SK-N-SH (cell line): ENCODE results near the gene EXOC3. TPM values are rescaled to one million over a fixed set of nuclear protein-coding genes. Genes with fewer than 3 reads are reported as not detected.

Experiments
- CTCF ChIA-PET: fragments of 300-600, 350-600 bp; formaldehyde crosslinking; extraction: SDS; loops from one replicate; lab custom pipeline; 2021; lab: Yijun Ruan, JAX
- POLR2A ChIA-PET: fragments of 350-600 bp; sonication (Branson Sonifier 250); formaldehyde crosslinking; extraction: SDS; loops from one replicate; lab custom pipeline; 2020; ENCODE audit warnings: antibody characterized with exemption, inconsistent platforms; lab: Yijun Ruan, JAX
- DNase-seq: peaks from one replicate; pipeline ENCODE4 v3.0.0; 2012
- H2AFZ ChIP-seq: fragments of 200-600 bp; sonication (generic); 2 replicates; pipeline ENCODE4 v1.8.1; 2016; ENCODE audit warnings: antibody characterized with exemption, mild to moderate bottlenecking, low read depth
- H3F3A ChIP-seq: fragments of 200-600 bp; sonication (generic); replicated peaks from 2 replicates; pipeline ENCODE3; 2016; ENCODE audit warnings: antibody characterized with exemption, mild to moderate bottlenecking; ENCODE audit not compliant: insufficient read depth
- H3K27ac ChIP-seq, 2 experiments: fragments of 200-500 bp in 1 of 2; fragments of 200-600 bp in 1 of 2; sonication (Bioruptor generic) in 1 of 2; sonication (generic), shearing (Covaris generic) in 1 of 2; 2 replicates each; pipeline versions ENCODE4 v1.5.1 to v1.6.1; 2014 to 2016; ENCODE audit warnings: low read depth in 2 of 2, inconsistent platforms in 1 of 2, low read length in 1 of 2, mild to moderate bottlenecking in 1 of 2, mixed read lengths in 1 of 2
- H3K27me3 ChIP-seq: fragments of 200-600 bp; sonication (generic), shearing (Covaris generic); 2 replicates; pipeline ENCODE4 v1.6.1; 2016; ENCODE audit warnings: mixed run types; ENCODE audit not compliant: insufficient read depth
- H3K36me3 ChIP-seq, 2 experiments: fragments of 200-500 bp in 1 of 2; fragments of 200-600 bp in 1 of 2; sonication (Bioruptor generic) in 1 of 2; sonication (generic) in 1 of 2; replicated peaks in 1 of 2; 2 replicates each; pipeline versions ENCODE3 to v1.5.1; 2014 to 2016; ENCODE audit warnings: low read length in 1 of 2, mild to moderate bottlenecking in 1 of 2; ENCODE audit not compliant: insufficient read depth in 2 of 2, control insufficient read depth in 1 of 2
- H3K4me1 ChIP-seq, 2 experiments: fragments of 200-500 bp in 1 of 2; fragments of 200-600 bp in 1 of 2; sonication (Bioruptor generic) in 1 of 2; sonication (generic), shearing (Covaris generic) in 1 of 2; 2 replicates each; pipeline versions ENCODE4 v1.5.1 to v1.6.1; 2014 to 2016; ENCODE audit warnings: low read depth in 1 of 2, low read length in 1 of 2, mixed run types in 1 of 2; ENCODE audit not compliant: insufficient read depth in 2 of 2, control insufficient read depth in 1 of 2
- H3K4me2 ChIP-seq: fragments of 200-600 bp; sonication (generic), shearing (Covaris generic); 2 replicates; pipeline ENCODE4 v1.6.1; 2017; ENCODE audit warnings: mixed run types
- H3K4me3 ChIP-seq, 2 experiments: fragments of 200-500 bp in 1 of 2; fragments of 200-600 bp in 1 of 2; sonication (Bioruptor generic) in 1 of 2; sonication (generic), shearing (Covaris generic) in 1 of 2; 2 replicates each; pipeline versions ENCODE4 v1.5.1 to v1.8.1; 2014 to 2016; ENCODE audit warnings: low read depth in 2 of 2, inconsistent platforms in 1 of 2, low read length in 1 of 2, mild to moderate bottlenecking in 1 of 2, mixed read lengths in 1 of 2, moderate library complexity in 1 of 2
- H3K79me2 ChIP-seq: fragments of 200-600 bp; sonication (generic); 2 replicates; pipeline ENCODE4 v1.8.1; 2017; ENCODE audit warnings: mild to moderate bottlenecking; ENCODE audit not compliant: insufficient read depth
- H3K9ac ChIP-seq: fragments of 200-600 bp; sonication (generic); 2 replicates; pipeline ENCODE4 v1.6.1; 2017; ENCODE audit warnings: mixed run types
- H3K9me2 ChIP-seq: fragments of 200-600 bp; sonication (generic); 2 replicates; pipeline ENCODE4 v1.6.1; 2017; ENCODE audit warnings: mixed run types
- H3K9me3 ChIP-seq: fragments of 200-600 bp; sonication (generic); 2 replicates; pipeline ENCODE4 v1.6.1; 2017; ENCODE audit warnings: mixed run types, mild to moderate bottlenecking, moderate library complexity
- H4K20me1 ChIP-seq: fragments of 200-600 bp; sonication (generic); 2 replicates; pipeline ENCODE4 v1.6.1; 2017; ENCODE audit warnings: mild to moderate bottlenecking, mixed run types; ENCODE audit not compliant: insufficient read depth
- EP300 ChIP-seq, 2 experiments: IDR thresholded peaks; 2 replicates each; pipeline versions ENCODE4 v1.4.0 to v1.6.1; 2012; ENCODE audit warnings: borderline replicate concordance in 1 of 2, low read depth in 1 of 2, low read length in 1 of 2
- EZH2phosphoT487 ChIP-seq: fragments of 200-600 bp; sonication (generic); IDR thresholded peaks from 2 replicates; pipeline ENCODE4 v1.6.1; 2017; ENCODE audit warnings: low read depth, mixed run types, mild to moderate bottlenecking, antibody characterized with exemption, moderate library complexity, borderline replicate concordance
- FOSL2 ChIP-seq: IDR thresholded peaks from 2 replicates; pipeline ENCODE4 v1.4.0; 2012; ENCODE audit warnings: low read depth, mild to moderate bottlenecking, moderate library complexity, borderline replicate concordance
- FOXM1 ChIP-seq: IDR thresholded peaks from 2 replicates; pipeline ENCODE4 v1.4.0; 2012; ENCODE audit warnings: low read depth, mild to moderate bottlenecking
- GABPA ChIP-seq: IDR thresholded peaks from 2 replicates; pipeline ENCODE4 v1.4.0; 2012; ENCODE audit warnings: low read depth, mild to moderate bottlenecking
- MEF2A ChIP-seq: IDR thresholded peaks from 2 replicates; pipeline ENCODE4 v1.4.0; 2012; ENCODE audit warnings: low read depth, borderline replicate concordance
- MXI1 ChIP-seq: IDR thresholded peaks from 2 replicates; pipeline ENCODE4 v1.6.1; 2012; ENCODE audit warnings: mild to moderate bottlenecking, low read depth, low read length, improper control_type of control experiment
- NRF1 ChIP-seq: IDR thresholded peaks from 2 replicates; pipeline ENCODE4 v1.6.1; 2012; ENCODE audit warnings: low read depth, mild to moderate bottlenecking, low read length
- RAD21 ChIP-seq: IDR thresholded peaks from 2 replicates; pipeline ENCODE4 v1.6.1; 2012; ENCODE audit warnings: mild to moderate bottlenecking, low read length
- RXRA ChIP-seq: IDR thresholded peaks from 2 replicates; pipeline ENCODE4 v1.4.0; 2012; ENCODE audit warnings: low read depth, mild to moderate bottlenecking, borderline replicate concordance
- SMC3 ChIP-seq: IDR thresholded peaks from 2 replicates; pipeline ENCODE4 v1.6.1; 2012; ENCODE audit warnings: low read depth, low read length, improper control_type of control experiment
- WGBS: methylation state at CpG from one replicate; pipeline ENCODE4 v1.1.6; 2017; ENCODE audit warnings: low lambda C conversion rate; 5-methylcytosine and 5-hydroxymethylcytosine counted together
- polyA plus RNA-seq, 3 experiments: library from polyadenylated mRNA; depleted of rRNA; stranded (reverse); fragments of >200 nt; gene quantifications; 2 replicates each; pipeline ENCODE4 v1.2.3, GENCODE V29; 2012
- TF ChIP-seq, protein P1 (sequence below): IDR thresholded peaks from 2 replicates; pipeline ENCODE4; 2012
- TF ChIP-seq, protein P2 (sequence below): fragments of 150-350 bp; IDR thresholded peaks from 2 replicates; pipeline ENCODE4 v1.6.1; 2016; ENCODE audit warnings: mild to moderate bottlenecking, low read depth, low read length
- TF ChIP-seq, protein P3 (sequence below): fragments of 200-600 bp; sonication (generic); IDR thresholded peaks from 2 replicates; pipeline ENCODE4 v1.6.1; 2017; ENCODE audit warnings: antibody characterized with exemption, mild to moderate bottlenecking, moderate library complexity

The EXOC3 gene
- polyA plus RNA-seq, 1 of the 3 experiments (the other 2 are of a cell fraction) = 25.7 TPM

DNA sequence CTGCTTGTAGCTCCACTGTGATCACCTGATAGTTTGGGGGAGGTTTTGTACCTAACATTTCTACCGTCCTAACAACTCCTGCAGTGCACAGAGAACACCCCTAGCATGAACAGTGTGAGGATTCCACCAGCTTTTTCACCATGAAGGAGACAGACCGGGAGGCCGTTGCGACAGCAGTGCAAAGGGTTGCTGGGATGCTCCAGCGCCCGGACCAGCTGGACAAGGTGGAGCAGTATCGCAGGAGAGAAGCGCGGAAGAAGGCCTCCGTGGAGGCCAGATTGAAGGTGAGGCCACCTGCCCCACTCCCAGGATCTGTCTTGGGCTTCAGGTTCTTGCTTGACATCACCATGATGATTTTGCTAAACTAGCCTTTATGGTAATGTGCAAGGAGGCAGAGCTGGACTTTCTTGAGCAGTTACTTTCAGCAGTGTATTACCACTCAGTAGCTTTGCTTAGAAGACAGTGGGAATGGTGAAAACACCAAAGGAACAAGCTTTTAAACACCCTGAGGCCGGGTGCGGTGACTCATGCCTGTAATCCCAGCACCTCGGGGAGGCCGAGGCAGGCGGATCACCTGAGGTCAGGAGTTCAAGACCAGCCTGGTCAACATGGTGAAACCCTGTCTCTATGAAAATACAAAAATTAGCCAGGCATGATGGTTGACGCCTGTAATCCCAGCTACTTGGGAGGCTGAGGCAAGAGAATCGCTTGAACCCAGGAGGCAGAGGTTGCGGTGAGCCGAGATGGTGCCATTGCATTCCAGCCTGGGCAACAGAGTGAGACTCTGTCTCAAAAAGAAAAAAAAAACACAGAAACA lies 3.3 kb downstream of the EXOC3 start:
- Histone ChIP-seq H3K27me3 (no peaks in the 10 kb centered on the region), H3K9me3 (peaks cover 6% of the 10 kb centered on the region), H4K20me1 (no peaks in the 10 kb centered on the region; the same call in 1 of the 2 replicates), H3K9me2 (no peaks in the 10 kb centered on the region), H3K36me3 (peaks cover 32 to 47% of the 10 kb centered on the region in 2 experiments), H3K4me3 (no peak overlapping the region), H3K4me2 (no peak overlapping the region), H3K27ac (no peak overlapping the region), H3K9ac (no peak overlapping the region), H2AFZ (no peak overlapping the region), H3F3A (no peaks in the 10 kb centered on the region), H3K4me1 (peaks cover 0 to 17% of the 10 kb centered on the region in 2 experiments; a peak in 1 of 4 replicates)
- WGBS = 88% methylated on average over 19 of the region's 19 CpGs
- DNase-seq = no peak
- CTCF ChIA-PET = interaction anchor here (0.7 to 2.0 kb wide), 20 partner anchors 9 to 447 kb away, joined by 3 to 14 read pairs (median 4); partner anchors contain the start of genes AHRR, BRD9 and TRIP13
- TF ChIP-seq, protein P1, sequence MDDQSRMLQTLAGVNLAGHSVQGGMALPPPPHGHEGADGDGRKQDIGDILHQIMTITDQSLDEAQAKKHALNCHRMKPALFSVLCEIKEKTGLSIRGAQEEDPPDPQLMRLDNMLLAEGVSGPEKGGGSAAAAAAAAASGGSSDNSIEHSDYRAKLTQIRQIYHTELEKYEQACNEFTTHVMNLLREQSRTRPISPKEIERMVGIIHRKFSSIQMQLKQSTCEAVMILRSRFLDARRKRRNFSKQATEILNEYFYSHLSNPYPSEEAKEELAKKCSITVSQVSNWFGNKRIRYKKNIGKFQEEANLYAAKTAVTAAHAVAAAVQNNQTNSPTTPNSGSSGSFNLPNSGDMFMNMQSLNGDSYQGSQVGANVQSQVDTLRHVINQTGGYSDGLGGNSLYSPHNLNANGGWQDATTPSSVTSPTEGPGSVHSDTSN = no peak
- no peak for TF ChIP-seq NRF1
- TF ChIP-seq EP300 (IDR thresholded peaks at IDR 0.05; ENCODE audit: borderline replicate concordance in 1 of 2, low read depth in 1 of 2, low read length in 1 of 2) = no peak
- TF ChIP-seq, protein P2, sequence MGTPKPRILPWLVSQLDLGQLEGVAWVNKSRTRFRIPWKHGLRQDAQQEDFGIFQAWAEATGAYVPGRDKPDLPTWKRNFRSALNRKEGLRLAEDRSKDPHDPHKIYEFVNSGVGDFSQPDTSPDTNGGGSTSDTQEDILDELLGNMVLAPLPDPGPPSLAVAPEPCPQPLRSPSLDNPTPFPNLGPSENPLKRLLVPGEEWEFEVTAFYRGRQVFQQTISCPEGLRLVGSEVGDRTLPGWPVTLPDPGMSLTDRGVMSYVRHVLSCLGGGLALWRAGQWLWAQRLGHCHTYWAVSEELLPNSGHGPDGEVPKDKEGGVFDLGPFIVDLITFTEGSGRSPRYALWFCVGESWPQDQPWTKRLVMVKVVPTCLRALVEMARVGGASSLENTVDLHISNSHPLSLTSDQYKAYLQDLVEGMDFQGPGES = no peak
- TF ChIP-seq MXI1 = no peak
- no peak for TF ChIP-seq SMC3
- no peak for TF ChIP-seq RXRA
- TF ChIP-seq, all 33 proteins: peak for 0
- POLR2A ChIA-PET = no interaction called here
- H3K79me2 ChIP-seq = peaks cover 46% of the 10 kb centered on the region

DNA sequence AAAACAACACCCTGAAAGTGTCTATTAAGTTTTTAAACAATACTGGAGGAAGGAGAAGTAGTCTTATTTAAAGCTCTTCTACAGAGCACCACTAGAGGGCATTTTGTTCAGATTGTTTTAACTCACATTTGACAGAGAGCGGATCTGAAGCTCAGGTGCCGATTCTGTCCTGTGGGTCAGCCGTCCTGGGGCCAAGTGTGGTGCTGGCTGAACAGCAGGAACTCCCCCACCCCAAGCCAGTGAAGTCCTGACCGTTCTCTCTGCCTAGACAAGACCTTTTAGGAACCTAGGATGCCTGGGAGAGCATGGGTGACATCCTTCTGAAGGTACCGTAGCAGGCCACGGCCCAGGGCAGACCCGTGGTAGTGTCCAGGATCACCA lies 3.9 kb downstream of the EXOC3 start:
- Histone ChIP-seq H3F3A (no peaks in the 10 kb centered on the region), H2AFZ (no peak overlapping the region), H4K20me1 (no peaks in the 10 kb centered on the region; the same call in 1 of the 2 replicates), H3K27ac (no peak overlapping the region), H3K9me3 (peaks cover 11% of the 10 kb centered on the region), H3K4me1 (peaks cover 0 to 17% of the 10 kb centered on the region in 2 experiments; a peak in 1 of 4 replicates), H3K4me3 (no peak overlapping the region), H3K36me3 (peaks cover 38 to 53% of the 10 kb centered on the region in 2 experiments), H3K9me2 (no peaks in the 10 kb centered on the region), H3K9ac (no peak overlapping the region), H3K79me2 (peaks cover 50% of the 10 kb centered on the region), H3K27me3 (no peaks in the 10 kb centered on the region), H3K4me2 (no peak overlapping the region)
- DNase-seq = peak; percentile 58
- 61% methylated on average over 5 of the region's 7 CpGs for WGBS
- ChIA-PET POLR2A (no interaction called here), CTCF (interaction anchor here (0.7 to 2.0 kb wide), 18 partner anchors 10 to 446 kb away, joined by 3 to 14 read pairs (median 4); partner anchors contain the start of genes AHRR, BRD9 and TRIP13)
- TF ChIP-seq GABPA (no peak), FOSL2 (no peak), EZH2phosphoT487 (no peak), SMC3 (peak; percentile 18; the same call in 1 of the 2 replicates), FOXM1 (no peak), MEF2A (no peak), RAD21 (peak; percentile 28; the same call in 1 of the 2 replicates)
- TF ChIP-seq, protein P3, sequence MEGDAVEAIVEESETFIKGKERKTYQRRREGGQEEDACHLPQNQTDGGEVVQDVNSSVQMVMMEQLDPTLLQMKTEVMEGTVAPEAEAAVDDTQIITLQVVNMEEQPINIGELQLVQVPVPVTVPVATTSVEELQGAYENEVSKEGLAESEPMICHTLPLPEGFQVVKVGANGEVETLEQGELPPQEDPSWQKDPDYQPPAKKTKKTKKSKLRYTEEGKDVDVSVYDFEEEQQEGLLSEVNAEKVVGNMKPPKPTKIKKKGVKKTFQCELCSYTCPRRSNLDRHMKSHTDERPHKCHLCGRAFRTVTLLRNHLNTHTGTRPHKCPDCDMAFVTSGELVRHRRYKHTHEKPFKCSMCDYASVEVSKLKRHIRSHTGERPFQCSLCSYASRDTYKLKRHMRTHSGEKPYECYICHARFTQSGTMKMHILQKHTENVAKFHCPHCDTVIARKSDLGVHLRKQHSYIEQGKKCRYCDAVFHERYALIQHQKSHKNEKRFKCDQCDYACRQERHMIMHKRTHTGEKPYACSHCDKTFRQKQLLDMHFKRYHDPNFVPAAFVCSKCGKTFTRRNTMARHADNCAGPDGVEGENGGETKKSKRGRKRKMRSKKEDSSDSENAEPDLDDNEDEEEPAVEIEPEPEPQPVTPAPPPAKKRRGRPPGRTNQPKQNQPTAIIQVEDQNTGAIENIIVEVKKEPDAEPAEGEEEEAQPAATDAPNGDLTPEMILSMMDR = peak; percentile 69
